Heart right ventricle (tissue), 16 donors: Measurements from ENCODE around the gene FRK. TPM values are rescaled to one million over a fixed set of nuclear protein-coding genes. Genes with fewer than 3 reads are reported as not detected.
A peak's percentile ranks its signal among the peaks of the same experiment; 100 is the strongest.
"Not testable (repeated sequence)": the region's sequence is repeated elsewhere in the genome, so short reads cannot be mapped to it uniquely, and the experiment has no call there.

Experiments used
- ATAC-seq, 8 donors: fragments of 200-7000 bp; cut with Tn5 transposase; one replicate each; pipeline ENCODE4 v1.9.1; 2020; ENCODE audit warnings: mild to moderate bottlenecking in 8 of 8, moderate library complexity in 8 of 8, moderate number of reproducible peaks in 1 of 8
- DNase-seq, 2 donors: peaks; one replicate each; pipeline ENCODE4 v3.0.0-alpha.2; 2020
- H3K27ac ChIP-seq, 10 donors: fragments of 200-600 bp; sonication (generic) in 2 of 10; one replicate each; pipeline versions ENCODE4 v1.5.0 to v1.8.0; 2020 to 2022; ENCODE audit warnings: mild to moderate bottlenecking in 3 of 10
- H3K27me3 ChIP-seq, 7 donors: fragments of 200-600 bp; one replicate each; pipeline ENCODE4 v1.8.0; 2021 to 2022; ENCODE audit warnings: mild to moderate bottlenecking in 2 of 7
- H3K36me3 ChIP-seq, 9 donors: fragments of 200-600 bp; sonication (generic) in 1 of 9; one replicate each; pipeline versions ENCODE4 v1.5.0 to v1.8.0; 2020 to 2022; ENCODE audit warnings: mild to moderate bottlenecking in 2 of 9
- H3K4me1 ChIP-seq, 9 donors: fragments of 200-600 bp; sonication (generic) in 1 of 9; one replicate each; pipeline versions ENCODE4 v1.5.0 to v1.8.0; 2020 to 2022; ENCODE audit warnings: mild to moderate bottlenecking in 4 of 9
- H3K4me3 ChIP-seq, 10 donors: fragments of 200-600 bp; sonication (generic) in 2 of 10; one replicate each; pipeline versions ENCODE4 v1.5.0 to v1.8.0; 2020 to 2022; ENCODE audit warnings: mild to moderate bottlenecking in 7 of 10, moderate library complexity in 2 of 10
- H3K9me3 ChIP-seq, 11 donors: fragments of 200-600 bp in 10 of 11; sonication (generic) in 2 of 11; one replicate each; pipeline versions ENCODE4 v1.5.0 to v1.8.0; 2013 to 2022; ENCODE audit warnings: mild to moderate bottlenecking in 2 of 11, control low read depth in 1 of 11, moderate library complexity in 1 of 11
- WGBS, 2 donors: extraction: QIAGEN DNeasy Blood & Tissue Kit; methylation state at CpG; one replicate each; pipeline ENCODE4 v1.1.7; 2013; ENCODE audit warnings: inconsistent platforms in 1 of 2; 5-methylcytosine and 5-hydroxymethylcytosine counted together
- intact Hi-C, 10 donors: fragments of 100-400 bp; cut with DNase I; formaldehyde crosslinking; loops; one replicate each; pipeline versions ENCODE4 v1.11.1 to v1.14.2; 2022
- polyA plus RNA-seq, 2 donors: library from polyadenylated mRNA; stranded (reverse); fragments of 200-250 nt; gene quantifications; one replicate each; pipeline ENCODE4 v1.2.3, GENCODE V29; 2013
- total RNA-seq, 10 donors: library from RNA; stranded (reverse); fragmentation: NEBNext Ultra II Directional in 3 of 10; extraction: Animal tissue kit (Norgen Biotek cat#: 25700) in 3 of 10; gene quantifications; one replicate each; pipeline versions ENCODE4 v1.2.1 to v1.2.4, GENCODE V29; 2021 to 2023
- TF ChIP-seq, protein P1 (sequence below), 9 donors: fragments of 200-600 bp; sonication (generic) in 2 of 9; IDR thresholded peaks; one replicate each; pipeline versions ENCODE4 v1.5.0 to v1.8.0; 2021 to 2022; ENCODE audit warnings: antibody characterized with exemption in 9 of 9, mild to moderate bottlenecking in 5 of 9, moderate library complexity in 1 of 9
- donor health status: Arrhythmogenic right ventricular cardiomyopathy.
- donor health status: ischemic (EF 13 %, LVEDD 7.1; RV severe dilation, severe dysfunction).
- donor health status: healthy with polysubstance abuse.
- donor health status: DM: no; HTN: yes; CAD: no.
- donor health status: DM: no; HTN: no; CAD: no.
- donor health status: ischemic (EF 25% LVEDD 6.9; RV normal size, moderate dysfunction).
- donor health status: ischemic (EF 25% LVEDD 5.7; RV mildly dilated, moderate dysfunction).
- donor health status: healthy.
- donor health status: DM: yes; HTN: yes; CAD: no.
- donor health status: Ischemic cardiomyopathy.
- donor health status: ischemic (EF 35%, LVEDD 5.7; RV mildly dilated, moderate dysfunction).
- donor health status: nonischemic (EF 11% LVEDD 7.7; RV severe dilation, severe dysfunction).
- donor health status: DM: yes; HTN: yes; CAD: no.
- donor health status: PGD.
- donor health status: ischemic (EF 29% LVEDD 5.4; RV normal size, mild dysfunction).
- donor health status: nonischemic (EF 23%, LVEDD 6.1; RV moderate dilation, normal function).

The FRK gene
- total and polyA plus RNA-seq, 12 donors, result 0.61 to 10.6 (median 6.6) TPM

DNA sequence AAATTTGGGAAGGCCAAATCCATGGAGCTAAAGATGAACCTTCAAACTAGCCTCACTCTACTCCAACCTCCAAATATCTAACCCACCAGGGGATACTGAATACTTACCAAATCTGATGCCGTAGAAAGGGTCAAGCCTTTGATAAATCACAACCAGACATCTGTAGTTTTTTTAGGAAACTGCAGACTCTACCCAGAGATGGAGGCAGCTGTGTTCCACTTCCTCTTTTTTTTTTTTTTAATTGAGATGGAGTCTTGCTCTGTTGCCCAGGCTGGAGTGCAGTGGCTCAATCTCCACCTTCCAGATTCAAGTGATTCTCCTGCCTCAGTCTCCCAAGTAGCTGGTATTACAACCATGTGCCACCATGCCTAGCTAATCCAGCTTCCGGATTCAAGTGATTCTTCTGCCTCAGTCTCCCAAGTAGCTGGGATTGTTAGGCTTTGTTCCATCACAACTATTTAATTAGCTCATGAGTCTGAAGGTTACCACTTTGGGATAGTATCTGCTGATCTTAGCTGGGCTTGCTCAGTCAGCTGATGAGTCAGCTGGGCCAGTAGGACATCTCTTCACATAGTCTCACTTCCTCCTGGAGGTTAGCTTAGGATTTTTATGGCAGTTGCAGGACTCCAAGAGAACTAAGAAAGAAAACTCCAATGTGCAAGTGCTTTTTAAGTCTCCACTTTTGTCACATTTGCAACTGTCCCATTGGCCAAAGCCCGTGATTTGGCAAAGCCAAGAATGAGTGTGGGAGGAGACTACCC, 13.3 kb downstream of the FRK start:
- intact Hi-C loops, result no loop called here
- no peaks in the 10 kb centered on the region for H3K36me3 ChIP-seq
- ATAC-seq, result peak in 3 of 8 donors; percentile 44 to 75 (median 46)
- DNase-seq, result no peak
- H3K4me3 ChIP-seq, result no peak overlapping the region
- H3K27me3 ChIP-seq, result no peaks in the 10 kb centered on the region
- no peak overlapping the region for H3K27ac ChIP-seq
- peaks cover 0 to 26% (median 0%) of the 10 kb centered on the region in 11 donors for H3K9me3 ChIP-seq
- H3K4me1 ChIP-seq, result peaks cover 0 to 6% (median 0%) of the 10 kb centered on the region in 9 donors
- WGBS, 2 donors, result 80 to 89% methylated on average over 3 of the region's 3 CpGs
- TF ChIP-seq, protein P1, sequence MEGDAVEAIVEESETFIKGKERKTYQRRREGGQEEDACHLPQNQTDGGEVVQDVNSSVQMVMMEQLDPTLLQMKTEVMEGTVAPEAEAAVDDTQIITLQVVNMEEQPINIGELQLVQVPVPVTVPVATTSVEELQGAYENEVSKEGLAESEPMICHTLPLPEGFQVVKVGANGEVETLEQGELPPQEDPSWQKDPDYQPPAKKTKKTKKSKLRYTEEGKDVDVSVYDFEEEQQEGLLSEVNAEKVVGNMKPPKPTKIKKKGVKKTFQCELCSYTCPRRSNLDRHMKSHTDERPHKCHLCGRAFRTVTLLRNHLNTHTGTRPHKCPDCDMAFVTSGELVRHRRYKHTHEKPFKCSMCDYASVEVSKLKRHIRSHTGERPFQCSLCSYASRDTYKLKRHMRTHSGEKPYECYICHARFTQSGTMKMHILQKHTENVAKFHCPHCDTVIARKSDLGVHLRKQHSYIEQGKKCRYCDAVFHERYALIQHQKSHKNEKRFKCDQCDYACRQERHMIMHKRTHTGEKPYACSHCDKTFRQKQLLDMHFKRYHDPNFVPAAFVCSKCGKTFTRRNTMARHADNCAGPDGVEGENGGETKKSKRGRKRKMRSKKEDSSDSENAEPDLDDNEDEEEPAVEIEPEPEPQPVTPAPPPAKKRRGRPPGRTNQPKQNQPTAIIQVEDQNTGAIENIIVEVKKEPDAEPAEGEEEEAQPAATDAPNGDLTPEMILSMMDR (IDR thresholded peaks at IDR 0.05), result no peak

DNA sequence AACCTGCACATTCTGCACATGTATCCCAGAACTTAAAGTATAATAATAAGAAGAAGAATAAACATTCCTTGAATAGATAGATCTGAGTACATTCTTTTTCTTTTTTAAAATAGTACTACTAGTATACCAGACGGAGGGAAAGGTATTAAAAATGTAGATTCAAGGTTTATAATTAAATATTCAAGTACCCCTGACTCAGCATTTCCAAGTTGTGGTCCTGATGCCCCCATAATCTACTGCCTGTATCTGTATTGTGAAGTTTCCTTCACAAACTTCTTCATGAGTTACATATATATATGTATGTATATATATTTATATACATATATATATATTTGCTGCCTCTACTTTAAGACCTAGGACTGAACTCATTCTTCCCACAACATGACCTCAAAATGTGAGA, 14.0 kb downstream of the FRK start:
- DNase-seq, result no peak
- Histone ChIP-seq H3K4me1 (peaks cover 0 to 6% (median 0%) of the 10 kb centered on the region in 9 donors), H3K27ac (no peak overlapping the region), H3K9me3 (peaks cover 0 to 33% (median 0%) of the 10 kb centered on the region in 11 donors), H3K27me3 (no peaks in the 10 kb centered on the region), H3K4me3 (no peak overlapping the region), H3K36me3 (no peaks in the 10 kb centered on the region)
- ATAC-seq, result no peak
- WGBS, 2 donors, result 0% methylated on average over 1 of the region's 1 CpG
- TF ChIP-seq, protein P1 (IDR thresholded peaks at IDR 0.05), result no peak
- intact Hi-C loops, result no loop called here

DNA sequence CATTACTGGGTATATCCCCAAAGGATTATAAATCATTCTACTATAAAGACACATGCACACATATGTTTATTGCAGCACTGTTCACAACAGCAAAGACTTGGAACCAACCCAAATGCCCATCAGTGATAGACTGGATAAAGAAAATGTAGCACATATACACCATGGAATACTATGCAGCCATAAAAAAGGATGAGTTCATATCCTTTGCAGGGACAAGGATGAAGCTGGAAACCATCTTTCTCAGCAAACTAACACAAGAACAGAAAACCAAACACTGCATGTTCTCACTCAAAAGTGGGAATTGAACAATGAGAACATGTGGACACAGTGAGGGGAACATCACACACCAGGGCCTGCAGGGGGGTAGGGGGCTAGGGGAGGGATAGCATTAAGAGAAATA, 14.4 kb downstream of the FRK start:
- H3K36me3 ChIP-seq, intact Hi-C loops: not testable (repeated sequence)

DNA sequence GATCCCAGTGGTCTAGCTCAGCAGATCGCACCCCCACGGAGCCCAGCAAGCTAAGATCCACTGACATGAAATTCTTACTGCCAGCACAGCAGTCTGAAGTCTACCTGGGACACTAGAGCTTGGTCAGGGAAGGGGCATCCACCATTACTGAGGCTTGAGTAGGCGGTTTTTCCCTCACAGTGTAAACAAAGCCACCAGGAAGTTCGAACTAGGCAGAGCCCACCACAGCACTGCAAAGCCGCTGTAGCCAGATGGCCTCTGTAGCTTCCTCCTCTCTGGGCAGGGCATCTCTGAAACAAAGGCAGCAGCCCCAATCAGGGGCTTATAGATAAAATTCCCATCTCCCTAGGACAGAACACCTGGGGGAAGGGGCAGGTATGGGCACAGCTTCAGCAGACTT, 18.8 kb downstream of the FRK start:
- ATAC-seq, result no peak
- Histone ChIP-seq H3K27me3 (no peaks in the 10 kb centered on the region), H3K27ac (no peak overlapping the region), H3K36me3 (no peaks in the 10 kb centered on the region), H3K4me3 (no peak overlapping the region), H3K4me1 (peaks cover 0 to 1% (median 0%) of the 10 kb centered on the region in 9 donors), H3K9me3 (peaks cover 0 to 33% (median 0%) of the 10 kb centered on the region in 11 donors)
- no peak for DNase-seq
- intact Hi-C loops, result no loop called here
- WGBS, 2 donors, result 81 to 85% methylated on average over 5 of the region's 5 CpGs
- TF ChIP-seq, protein P1 (IDR thresholded peaks at IDR 0.05), result no peak

More for the DNA sequence above, 14.4 kb downstream of the FRK start:
- DNase-seq, H3K4me1 ChIP-seq, H3K27me3 ChIP-seq, H3K27ac ChIP-seq, ATAC-seq, H3K4me3 ChIP-seq: not testable (repeated sequence)
- peaks cover 0 to 33% (median 0%) of the 10 kb centered on the region in 11 donors for H3K9me3 ChIP-seq

DNA sequence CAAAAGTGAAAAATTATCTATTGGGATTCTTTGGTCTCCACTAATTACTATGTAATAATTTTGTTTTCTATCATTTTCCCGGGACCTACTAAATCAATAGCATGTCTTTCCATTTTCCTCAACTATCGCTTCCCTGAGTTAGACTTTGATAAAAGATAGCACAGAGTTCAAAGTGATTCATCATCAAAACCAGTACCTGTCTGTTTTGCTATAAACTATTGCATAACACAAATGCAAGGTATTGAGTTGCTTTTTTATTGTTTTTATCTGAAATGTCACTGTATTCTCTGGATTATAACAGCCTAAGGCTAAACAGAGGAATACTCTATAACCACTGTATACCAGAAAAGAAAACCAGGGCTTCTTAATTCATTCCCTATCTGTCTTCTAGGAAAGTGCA, 19.7 kb downstream of the FRK start:
- intact Hi-C loops, result no loop called here
- WGBS, 2 donors, result 97 to 99% methylated on average over 2 of the region's 2 CpGs
- H3K27me3 ChIP-seq, result no peaks in the 10 kb centered on the region
- peaks cover 0 to 26% (median 0%) of the 10 kb centered on the region in 11 donors for H3K9me3 ChIP-seq
- no peak overlapping the region for H3K27ac ChIP-seq
- no peak overlapping the region for H3K4me3 ChIP-seq
- ATAC-seq (no peak), DNase-seq (no peak)
- TF ChIP-seq, protein P1 (IDR thresholded peaks at IDR 0.05), result no peak
- H3K4me1 ChIP-seq, result peaks cover 0 to 11% (median 3%) of the 10 kb centered on the region in 9 donors
- no peaks in the 10 kb centered on the region for H3K36me3 ChIP-seq
